IPS-NIHi7 (cell line): ENCODE results near the gene TMPRSS11A.

ENCODE experiments used
- DNase-seq: peaks from one replicate; pipeline ENCODE4 v3.0.0; 2012; ENCODE audit warnings: mixed read lengths; ENCODE audit errors: extremely low spot score

Gene TMPRSS11A

GRCh38 chr4:67873116-67873515, 90.2 kb downstream of the TMPRSS11A start:
- no peak for DNase-seq

- peak; percentile 30 for DNase-seq
These were observed 91.4 kb downstream of the TMPRSS11A start for GRCh38 chr4:67871867-67872266.

GRCh38 chr4:67869580-67870190, 93.6 kb downstream of the TMPRSS11A start:
- no peak for DNase-seq

GRCh38 chr4:67861513-67861912, 101.8 kb downstream of the TMPRSS11A start:
- DNase-seq: no peak
